ENCODE data around the gene GRIA1.

DNA sequence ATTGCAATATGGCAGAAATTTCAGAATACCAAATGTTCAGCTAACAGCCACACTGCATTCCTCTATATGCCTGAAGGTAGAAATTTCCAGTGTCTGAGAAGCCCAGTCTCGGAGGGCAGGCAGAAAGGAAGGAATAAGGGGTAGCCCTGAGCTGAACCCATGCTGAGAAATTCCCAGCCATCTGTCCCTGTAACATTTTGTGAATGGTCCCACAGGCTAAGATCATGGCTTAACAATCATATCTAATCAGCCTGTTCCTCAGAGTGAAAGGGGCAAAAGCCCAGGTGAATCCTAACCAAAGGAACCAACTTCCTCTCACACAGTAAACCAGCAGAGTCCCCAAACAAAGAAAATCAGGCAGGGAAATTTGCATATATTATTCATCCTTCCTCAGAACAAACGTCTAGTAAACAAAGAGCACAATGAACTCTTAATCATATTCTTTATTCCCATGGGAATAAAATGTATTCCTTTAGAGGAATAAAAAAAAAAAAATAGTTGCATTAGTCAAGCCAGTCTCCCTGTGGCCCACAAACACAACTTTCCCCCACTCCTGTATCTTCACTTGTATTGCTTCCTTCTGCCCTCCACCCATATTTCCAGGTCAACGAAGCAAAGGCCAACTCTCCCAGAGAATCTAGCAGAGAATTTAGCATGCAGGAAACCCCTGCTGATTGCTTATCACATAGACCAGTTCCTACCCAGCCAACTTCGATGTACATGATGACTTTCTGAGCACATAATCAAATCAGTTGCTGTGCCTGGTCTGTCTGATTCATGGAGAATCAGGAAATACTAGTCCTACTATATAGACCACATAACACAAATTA is 290.6 kb downstream of the GRIA1 start:
- TF ChIP-seq EZH2 (optimal IDR thresholded peaks at IDR 0.05; ENCODE audit: low read depth, low read length) = no peak
- TF ChIP-seq, protein P1, sequence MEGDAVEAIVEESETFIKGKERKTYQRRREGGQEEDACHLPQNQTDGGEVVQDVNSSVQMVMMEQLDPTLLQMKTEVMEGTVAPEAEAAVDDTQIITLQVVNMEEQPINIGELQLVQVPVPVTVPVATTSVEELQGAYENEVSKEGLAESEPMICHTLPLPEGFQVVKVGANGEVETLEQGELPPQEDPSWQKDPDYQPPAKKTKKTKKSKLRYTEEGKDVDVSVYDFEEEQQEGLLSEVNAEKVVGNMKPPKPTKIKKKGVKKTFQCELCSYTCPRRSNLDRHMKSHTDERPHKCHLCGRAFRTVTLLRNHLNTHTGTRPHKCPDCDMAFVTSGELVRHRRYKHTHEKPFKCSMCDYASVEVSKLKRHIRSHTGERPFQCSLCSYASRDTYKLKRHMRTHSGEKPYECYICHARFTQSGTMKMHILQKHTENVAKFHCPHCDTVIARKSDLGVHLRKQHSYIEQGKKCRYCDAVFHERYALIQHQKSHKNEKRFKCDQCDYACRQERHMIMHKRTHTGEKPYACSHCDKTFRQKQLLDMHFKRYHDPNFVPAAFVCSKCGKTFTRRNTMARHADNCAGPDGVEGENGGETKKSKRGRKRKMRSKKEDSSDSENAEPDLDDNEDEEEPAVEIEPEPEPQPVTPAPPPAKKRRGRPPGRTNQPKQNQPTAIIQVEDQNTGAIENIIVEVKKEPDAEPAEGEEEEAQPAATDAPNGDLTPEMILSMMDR (IDR thresholded peaks at IDR 0.05; ENCODE audit: low read length) = no peak

Measured in MM.1S (cell line).